Measurements from ENCODE around the gene PLEKHA8. TPM values are rescaled to one million over a fixed set of nuclear protein-coding genes. Genes with fewer than 3 reads are reported as not detected.
"Not testable (repeated sequence)": the region's sequence is repeated elsewhere in the genome, so short reads cannot be mapped to it uniquely, and the experiment has no call there.

Gene PLEKHA8
- total RNA-seq, 1 donor from 2014 or later: 57.9 TPM

- Mint-ChIP-seq H3K27me3 (ENCODE audit: unreplicated experiment) (peaks cover 4% of the 10 kb centered on the region), H3K4me3 (ENCODE audit: unreplicated experiment) (no peak overlapping the region), H3K4me1 (ENCODE audit: low read depth, unreplicated experiment) (no peaks in the 10 kb centered on the region), H3K27ac (ENCODE audit: unreplicated experiment) (no peak overlapping the region), H3K36me3 (ENCODE audit: unreplicated experiment) (peaks cover 14% of the 10 kb centered on the region), H3K9me3 (ENCODE audit: unreplicated experiment) (peaks cover 8% of the 10 kb centered on the region)
- DNase-seq: no peak
- no peak for TF ChIP-seq CTCF (IDR thresholded peaks at IDR 0.05; ENCODE audit: partially characterized antibody, unreplicated experiment)
Measured at GRCh38 chr7:30093420-30093952, 65.3 kb downstream of the PLEKHA8 start.

- not testable (repeated sequence) for H3K27me3 Mint-ChIP-seq (ENCODE audit: unreplicated experiment); DNase-seq; H3K9me3 Mint-ChIP-seq (ENCODE audit: unreplicated experiment); H3K4me3 Mint-ChIP-seq (ENCODE audit: unreplicated experiment); H3K27ac Mint-ChIP-seq (ENCODE audit: unreplicated experiment); H3K4me1 Mint-ChIP-seq (ENCODE audit: low read depth, unreplicated experiment)
- peaks cover 35% of the 10 kb centered on the region for H3K36me3 Mint-ChIP-seq (ENCODE audit: unreplicated experiment)
Measured at GRCh38 chr7:30098599-30098998, 70.4 kb downstream of the PLEKHA8 start.

GRCh38 chr7:30102281-30102680, 74.1 kb downstream of the PLEKHA8 start:
- Mint-ChIP-seq H3K27me3 (ENCODE audit: unreplicated experiment) (peaks cover 1% of the 10 kb centered on the region), H3K27ac (ENCODE audit: unreplicated experiment) (no peak overlapping the region), H3K36me3 (ENCODE audit: unreplicated experiment) (peaks cover 25% of the 10 kb centered on the region), H3K4me3 (ENCODE audit: unreplicated experiment) (no peak overlapping the region), H3K4me1 (ENCODE audit: low read depth, unreplicated experiment) (no peaks in the 10 kb centered on the region), H3K9me3 (ENCODE audit: unreplicated experiment) (peaks cover 2% of the 10 kb centered on the region)
- TF ChIP-seq CTCF (IDR thresholded peaks at IDR 0.05; ENCODE audit: partially characterized antibody, unreplicated experiment): no peak
- DNase-seq: no peak

GRCh38 chr7:30104157-30104556, 75.9 kb downstream of the PLEKHA8 start:
- H3K27ac Mint-ChIP-seq (ENCODE audit: unreplicated experiment): no peak overlapping the region

GRCh38 chr7:30112103-30112713, 84.0 kb downstream of the PLEKHA8 start:
- Mint-ChIP-seq H3K27me3 (ENCODE audit: unreplicated experiment) (no peaks in the 10 kb centered on the region), H3K9me3 (ENCODE audit: unreplicated experiment) (peaks cover 8% of the 10 kb centered on the region), H3K36me3 (ENCODE audit: unreplicated experiment) (peaks cover 27% of the 10 kb centered on the region), H3K4me3 (ENCODE audit: unreplicated experiment) (no peak overlapping the region), H3K27ac (ENCODE audit: unreplicated experiment) (no peak overlapping the region), H3K4me1 (ENCODE audit: low read depth, unreplicated experiment) (peaks cover 5% of the 10 kb centered on the region)
- no peak for DNase-seq
- no peak for TF ChIP-seq CTCF (IDR thresholded peaks at IDR 0.05; ENCODE audit: partially characterized antibody, unreplicated experiment)

More at GRCh38 chr7:30104157-30104556, 75.9 kb downstream of the PLEKHA8 start:
- no peaks in the 10 kb centered on the region for H3K4me1 Mint-ChIP-seq (ENCODE audit: low read depth, unreplicated experiment)
- no peaks in the 10 kb centered on the region for H3K9me3 Mint-ChIP-seq (ENCODE audit: unreplicated experiment)
- no peak for TF ChIP-seq CTCF (IDR thresholded peaks at IDR 0.05; ENCODE audit: partially characterized antibody, unreplicated experiment)
- peaks cover 1% of the 10 kb centered on the region for H3K27me3 Mint-ChIP-seq (ENCODE audit: unreplicated experiment)
- peaks cover 14% of the 10 kb centered on the region for H3K36me3 Mint-ChIP-seq (ENCODE audit: unreplicated experiment)
- H3K4me3 Mint-ChIP-seq (ENCODE audit: unreplicated experiment): no peak overlapping the region
- no peak for DNase-seq

Measured in glutamatergic neuron (in vitro differentiated cells).